Heart left ventricle (tissue), 16 donors: ENCODE data around the gene MEGF9. TPM values are rescaled to one million over a fixed set of nuclear protein-coding genes. Genes with fewer than 3 reads are reported as not detected.
A peak's percentile ranks its signal among the peaks of the same experiment; 100 is the strongest.
"Not testable (repeated sequence)": the region's sequence is repeated elsewhere in the genome, so short reads cannot be mapped to it uniquely, and the experiment has no call there.

Experiments
- ATAC-seq, 4 donors: fragments of 200-7000 bp; cut with Tn5 transposase; one replicate each; pipeline ENCODE4 v1.9.1; 2020 to 2022; ENCODE audit warnings: moderate library complexity in 4 of 4, mild to moderate bottlenecking in 3 of 4, moderate number of reproducible peaks in 1 of 4
- DNase-seq, 5 donors: peaks; one replicate each; pipeline ENCODE4 v3.0.0-alpha.2; 2020
- H3K27ac ChIP-seq, 12 donors: fragments of 200-600 bp; sonication (generic) in 4 of 12; one replicate each; pipeline versions ENCODE4 v1.5.0 to v1.8.0; 2016 to 2022; ENCODE audit warnings: mild to moderate bottlenecking in 2 of 12
- H3K27me3 ChIP-seq, 9 donors: fragments of 200-600 bp; sonication (generic) in 2 of 9; one replicate each; pipeline versions ENCODE4 v1.5.1 to v1.8.0; 2016 to 2022; ENCODE audit warnings: mild to moderate bottlenecking in 3 of 9
- H3K36me3 ChIP-seq, 9 donors: fragments of 200-600 bp; sonication (generic) in 2 of 9; one replicate each; pipeline versions ENCODE4 v1.5.0 to v1.8.0; 2018 to 2022; ENCODE audit warnings: mild to moderate bottlenecking in 2 of 9
- H3K4me1 ChIP-seq, 12 donors: fragments of 200-600 bp; sonication (generic) in 4 of 12; one replicate each; pipeline versions ENCODE4 v1.5.0 to v1.8.0; 2016 to 2022; ENCODE audit warnings: mild to moderate bottlenecking in 3 of 12
- H3K4me3 ChIP-seq, 12 donors: fragments of 200-600 bp; sonication (generic) in 4 of 12; one replicate each; pipeline versions ENCODE4 v1.5.0 to v1.8.0; 2017 to 2022; ENCODE audit warnings: mild to moderate bottlenecking in 9 of 12, moderate library complexity in 4 of 12
- H3K9me3 ChIP-seq, 12 donors: fragments of 200-600 bp; sonication (generic) in 4 of 12; one replicate each; pipeline versions ENCODE4 v1.5.0 to v1.8.0; 2016 to 2022; ENCODE audit warnings: mild to moderate bottlenecking in 1 of 12
- POLR2A ChIP-seq, 2 donors: fragments of 450-650 bp; IDR thresholded peaks; one replicate each; pipeline ENCODE4 v1.6.1; 2017; ENCODE audit warnings: antibody characterized with exemption in 2 of 2, mild to moderate bottlenecking in 2 of 2, moderate library complexity in 2 of 2
- WGBS, 4 donors: extraction: QIAGEN DNeasy Blood & Tissue Kit in 2 of 4; methylation state at CpG; one replicate each; pipeline versions ENCODE4 v1.1.5 to v1.1.7; 2013 to 2018; 5-methylcytosine and 5-hydroxymethylcytosine counted together
- intact Hi-C, 10 donors: fragments of 100-400 bp; cut with DNase I; formaldehyde crosslinking; loops; one replicate each; pipeline versions ENCODE4 v1.11.1 to v1.14.2; 2022
- polyA plus RNA-seq, 2 donors: library from polyadenylated mRNA; stranded (reverse); fragments of 200-250 nt; gene quantifications; one replicate each; pipeline ENCODE4 v1.2.3, GENCODE V29; 2013
- total RNA-seq, 9 donors: library from RNA; depleted of rRNA in 2 of 9; stranded (reverse); fragments of >200 nt in 2 of 9; fragmentation: NEBNext Ultra II Directional in 3 of 9; extraction: Animal tissue kit (Norgen Biotek cat#: 25700) in 3 of 9; gene quantifications; one replicate each; pipeline versions ENCODE4 v1.1.0 to v1.2.4, GENCODE V29; 2016 to 2023
- TF ChIP-seq, protein P1 (sequence below), 12 donors: fragments of 200-600 bp; sonication (generic) in 4 of 12; IDR thresholded peaks; one replicate each; pipeline versions ENCODE4 v1.5.0 to v1.8.0; 2018 to 2022; ENCODE audit warnings: antibody characterized with exemption in 12 of 12, mild to moderate bottlenecking in 5 of 12
- donor health status: ischemic (EF 13 %, LVEDD 7.1; RV severe dilation, severe dysfunction).
- donor health status: healthy with polysubstance abuse.
- donor health status: DM: no; HTN: yes; CAD: no.
- donor health status: DM: no; HTN: no; CAD: no.
- donor health status: ischemic (EF 25% LVEDD 6.9; RV normal size, moderate dysfunction).
- donor health status: ischemic (EF 25% LVEDD 5.7; RV mildly dilated, moderate dysfunction).
- donor health status: healthy.
- donor health status: DM: yes; HTN: yes; CAD: no.
- donor health status: ischemic (EF 35%, LVEDD 5.7; RV mildly dilated, moderate dysfunction).
- donor health status: nonischemic (EF 11% LVEDD 7.7; RV severe dilation, severe dysfunction).
- donor health status: DM: yes; HTN: yes; CAD: no.
- donor health status: PGD.
- donor health status: ischemic (EF 29% LVEDD 5.4; RV normal size, mild dysfunction).
- donor health status: nonischemic (EF 23%, LVEDD 6.1; RV moderate dilation, normal function).

Gene MEGF9
- total and polyA plus RNA-seq, 11 donors = 2.2 to 46.0 (median 12.8) TPM

DNA sequence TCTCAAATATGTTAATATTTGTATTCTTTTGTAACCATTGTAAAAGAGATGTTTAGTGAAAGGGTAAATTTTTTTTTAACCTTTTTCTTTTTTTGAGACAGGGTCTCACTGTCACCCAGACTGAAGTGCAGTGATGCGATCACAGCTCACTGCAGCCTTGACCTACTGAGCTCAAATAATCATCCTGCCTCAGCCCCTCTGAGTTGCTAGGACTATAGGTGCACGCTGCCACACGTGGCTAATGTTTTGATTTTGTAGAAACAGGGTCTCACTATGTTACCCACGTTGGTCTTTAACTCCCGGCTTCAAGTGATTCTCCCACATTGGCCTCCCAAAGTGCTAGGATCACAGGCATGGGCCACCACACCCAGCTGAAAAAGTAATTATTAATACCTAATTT lies 76.4 kb downstream of the MEGF9 start:
- Histone ChIP-seq H3K27me3 (no peaks in the 10 kb centered on the region), H3K27ac (no peak overlapping the region), H3K4me3 (no peak overlapping the region), H3K36me3 (peaks cover 0 to 5% (median 0%) of the 10 kb centered on the region in 9 donors), H3K9me3 (peaks cover 0 to 25% (median 7%) of the 10 kb centered on the region in 12 donors), H3K4me1 (no peaks in the 10 kb centered on the region)
- no peak for ATAC-seq
- 92 to 96% (median 94%) methylated on average over 5 of the region's 5 CpGs for WGBS, 4 donors
- TF ChIP-seq, protein P1, sequence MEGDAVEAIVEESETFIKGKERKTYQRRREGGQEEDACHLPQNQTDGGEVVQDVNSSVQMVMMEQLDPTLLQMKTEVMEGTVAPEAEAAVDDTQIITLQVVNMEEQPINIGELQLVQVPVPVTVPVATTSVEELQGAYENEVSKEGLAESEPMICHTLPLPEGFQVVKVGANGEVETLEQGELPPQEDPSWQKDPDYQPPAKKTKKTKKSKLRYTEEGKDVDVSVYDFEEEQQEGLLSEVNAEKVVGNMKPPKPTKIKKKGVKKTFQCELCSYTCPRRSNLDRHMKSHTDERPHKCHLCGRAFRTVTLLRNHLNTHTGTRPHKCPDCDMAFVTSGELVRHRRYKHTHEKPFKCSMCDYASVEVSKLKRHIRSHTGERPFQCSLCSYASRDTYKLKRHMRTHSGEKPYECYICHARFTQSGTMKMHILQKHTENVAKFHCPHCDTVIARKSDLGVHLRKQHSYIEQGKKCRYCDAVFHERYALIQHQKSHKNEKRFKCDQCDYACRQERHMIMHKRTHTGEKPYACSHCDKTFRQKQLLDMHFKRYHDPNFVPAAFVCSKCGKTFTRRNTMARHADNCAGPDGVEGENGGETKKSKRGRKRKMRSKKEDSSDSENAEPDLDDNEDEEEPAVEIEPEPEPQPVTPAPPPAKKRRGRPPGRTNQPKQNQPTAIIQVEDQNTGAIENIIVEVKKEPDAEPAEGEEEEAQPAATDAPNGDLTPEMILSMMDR (IDR thresholded peaks at IDR 0.05) = no peak
- no peak for TF ChIP-seq POLR2A (IDR thresholded peaks at IDR 0.05)
- no peak for DNase-seq
- intact Hi-C loops = no loop called here

DNA sequence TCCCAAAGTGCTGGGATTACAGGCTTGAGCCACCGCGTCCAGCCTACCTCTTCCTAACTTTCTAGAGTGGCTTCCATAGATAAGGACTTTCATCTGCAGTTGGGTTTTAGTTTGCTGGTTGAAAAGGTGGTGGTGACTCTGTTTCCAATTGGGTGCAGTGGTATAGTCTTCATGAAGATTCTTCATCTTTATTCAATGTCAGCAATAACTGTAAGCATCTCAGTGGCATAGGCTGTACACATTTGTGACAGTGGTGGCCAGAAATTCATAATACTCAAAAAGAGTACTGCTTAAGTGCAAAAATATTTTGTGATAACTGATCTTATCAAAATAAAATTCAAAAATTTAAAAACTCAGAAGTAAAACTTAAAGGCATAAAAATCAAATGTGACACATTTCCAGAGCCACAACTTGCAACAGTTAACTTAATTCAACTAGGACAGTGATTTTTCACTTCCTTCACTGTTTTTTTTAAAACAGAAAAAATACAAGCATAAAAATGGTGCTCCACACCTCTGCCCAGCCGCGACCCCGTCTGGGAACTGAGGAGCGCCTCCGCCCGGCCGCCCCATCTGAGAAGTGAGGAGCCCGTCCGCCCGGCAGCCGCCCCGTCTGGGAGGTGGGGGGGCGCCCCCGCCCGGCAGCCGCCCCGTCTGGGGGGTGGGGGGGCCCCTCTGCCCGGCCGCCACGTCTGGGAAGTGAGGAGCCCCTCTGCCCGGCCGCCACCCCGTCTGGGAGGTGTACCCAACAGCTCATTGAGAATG lies 77.9 kb downstream of the MEGF9 start:
- ATAC-seq = no peak
- TF ChIP-seq, protein P1 (IDR thresholded peaks at IDR 0.05) = no peak
- TF ChIP-seq POLR2A (IDR thresholded peaks at IDR 0.05) = no peak
- WGBS, 4 donors = 97 to 98% (median 98%) methylated on average over 25 of the region's 25 CpGs

DNA sequence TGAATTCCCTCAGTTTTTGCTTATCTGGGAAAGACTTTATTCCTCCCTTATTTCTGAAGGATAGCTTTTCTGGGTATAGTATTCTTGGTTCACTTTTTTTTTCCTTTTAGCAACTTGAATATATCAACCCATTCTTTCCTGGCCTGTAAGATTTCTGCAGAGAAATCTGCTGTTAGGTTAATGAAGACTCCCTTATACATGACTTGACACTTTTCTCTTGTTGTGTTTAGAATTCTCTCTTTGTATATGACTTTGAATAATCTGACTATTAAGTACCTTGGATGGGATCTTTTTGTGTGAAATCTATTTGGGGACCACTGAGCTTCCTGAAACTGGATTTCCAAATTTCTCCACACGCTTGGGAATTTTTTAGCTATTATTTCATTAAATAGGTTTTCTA lies 79.3 kb downstream of the MEGF9 start:
- TF ChIP-seq, protein P1 (IDR thresholded peaks at IDR 0.05) = no peak
- no peak for TF ChIP-seq POLR2A (IDR thresholded peaks at IDR 0.05)
- intact Hi-C loops = no loop called here
- Histone ChIP-seq H3K27ac (no peak overlapping the region), H3K9me3 (peaks cover 0 to 20% (median 7%) of the 10 kb centered on the region in 12 donors), H3K36me3 (peaks cover 0 to 5% (median 0%) of the 10 kb centered on the region in 9 donors), H3K4me1 (no peaks in the 10 kb centered on the region), H3K4me3 (no peak overlapping the region), H3K27me3 (no peaks in the 10 kb centered on the region)
- DNase-seq (no peak), ATAC-seq (no peak)
- WGBS, 4 donors = 95 to 100% (median 98%) methylated on average over 1 of the region's 1 CpG

More for the DNA sequence above, 77.9 kb downstream of the MEGF9 start:
- no peak overlapping the region for H3K27ac ChIP-seq
- no peak overlapping the region for H3K4me3 ChIP-seq
- peaks cover 0 to 25% (median 7%) of the 10 kb centered on the region in 12 donors for H3K9me3 ChIP-seq
- peaks cover 0 to 5% (median 0%) of the 10 kb centered on the region in 9 donors for H3K36me3 ChIP-seq
- no peaks in the 10 kb centered on the region for H3K27me3 ChIP-seq
- intact Hi-C loops = no loop called here
- no peaks in the 10 kb centered on the region for H3K4me1 ChIP-seq
- DNase-seq = no peak

DNA sequence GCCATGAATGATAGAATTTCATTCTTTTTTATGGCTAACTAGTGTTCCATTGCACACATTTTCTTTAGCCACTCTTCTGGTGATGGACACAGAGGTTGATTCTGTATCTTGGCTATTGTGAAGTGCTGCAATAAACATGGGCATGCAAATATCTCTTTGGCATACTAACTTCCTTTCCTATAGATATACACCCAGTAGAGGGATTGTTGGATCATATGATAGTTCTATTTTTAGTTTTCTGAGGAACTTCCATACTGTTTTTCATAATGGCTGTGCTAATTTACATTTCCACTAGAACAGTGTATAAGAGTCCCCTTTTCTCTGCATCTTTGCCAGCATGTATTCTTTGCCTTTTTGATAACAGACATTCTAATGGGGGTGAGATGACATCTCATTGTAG lies 83.9 kb downstream of the MEGF9 start:
- DNase-seq (no peak), ATAC-seq (no peak)
- intact Hi-C loops = no loop called here
- H3K4me1 ChIP-seq = peaks cover 0 to 8% (median 0%) of the 10 kb centered on the region in 12 donors
- no peaks in the 10 kb centered on the region for H3K27me3 ChIP-seq
- no peaks in the 10 kb centered on the region for H3K36me3 ChIP-seq
- peaks cover 0 to 10% (median 5%) of the 10 kb centered on the region in 12 donors for H3K9me3 ChIP-seq
- H3K27ac ChIP-seq = peak overlapping the region in 1 of 12 donors; percentile 0
- TF ChIP-seq, protein P1 (IDR thresholded peaks at IDR 0.05) = no peak
- no peak for TF ChIP-seq POLR2A (IDR thresholded peaks at IDR 0.05)
- H3K4me3 ChIP-seq = no peak overlapping the region

DNA sequence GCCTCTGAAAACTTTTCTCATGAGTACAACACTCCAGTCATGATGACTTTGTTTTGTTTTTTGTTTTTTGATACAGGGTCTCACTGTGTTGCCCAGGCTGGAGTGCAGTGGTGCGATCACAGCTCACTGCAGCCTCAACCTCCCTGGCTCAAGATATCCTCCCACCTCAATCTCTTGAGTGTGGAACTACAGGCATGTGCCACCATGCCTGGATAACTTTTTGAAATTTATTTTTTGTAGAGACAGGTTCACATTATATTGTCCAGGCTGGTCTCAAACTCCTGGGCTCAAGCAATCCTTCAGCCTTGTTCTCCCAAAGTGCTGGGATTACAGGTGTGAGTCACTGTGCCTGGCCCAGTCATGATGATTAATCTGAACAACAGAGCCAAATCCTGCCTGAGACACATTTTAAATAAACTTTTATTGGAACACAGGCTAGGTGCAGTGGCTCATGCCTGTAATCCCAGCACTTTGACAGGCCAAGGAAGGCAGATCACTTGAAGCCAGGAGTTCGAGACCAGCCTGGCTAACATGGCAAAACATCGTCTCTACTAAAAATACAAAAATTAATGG lies 85.3 kb downstream of the MEGF9 start:
- not testable (repeated sequence) for H3K27me3 ChIP-seq, H3K4me3 ChIP-seq, H3K27ac ChIP-seq, DNase-seq, ATAC-seq, H3K36me3 ChIP-seq, H3K9me3 ChIP-seq
- H3K4me1 ChIP-seq = peaks cover 0 to 14% (median 0%) of the 10 kb centered on the region in 12 donors
- intact Hi-C loops = loop anchor here in 4 of 10 donors (10.0 kb wide), 1 partner anchor 86 kb away; the partner anchor contains the start of gene MEGF9 (in 4 of the 4)
- 96 to 98% (median 97%) methylated on average over 3 of the region's 3 CpGs for WGBS, 4 donors
